ENCODE results near the gene IFFO2.

- no peak for TF ChIP-seq YY1 (IDR thresholded peaks at IDR 0.05)
- TF ChIP-seq JUND (IDR thresholded peaks at IDR 0.05), result no peak
- TF ChIP-seq, protein P1, sequence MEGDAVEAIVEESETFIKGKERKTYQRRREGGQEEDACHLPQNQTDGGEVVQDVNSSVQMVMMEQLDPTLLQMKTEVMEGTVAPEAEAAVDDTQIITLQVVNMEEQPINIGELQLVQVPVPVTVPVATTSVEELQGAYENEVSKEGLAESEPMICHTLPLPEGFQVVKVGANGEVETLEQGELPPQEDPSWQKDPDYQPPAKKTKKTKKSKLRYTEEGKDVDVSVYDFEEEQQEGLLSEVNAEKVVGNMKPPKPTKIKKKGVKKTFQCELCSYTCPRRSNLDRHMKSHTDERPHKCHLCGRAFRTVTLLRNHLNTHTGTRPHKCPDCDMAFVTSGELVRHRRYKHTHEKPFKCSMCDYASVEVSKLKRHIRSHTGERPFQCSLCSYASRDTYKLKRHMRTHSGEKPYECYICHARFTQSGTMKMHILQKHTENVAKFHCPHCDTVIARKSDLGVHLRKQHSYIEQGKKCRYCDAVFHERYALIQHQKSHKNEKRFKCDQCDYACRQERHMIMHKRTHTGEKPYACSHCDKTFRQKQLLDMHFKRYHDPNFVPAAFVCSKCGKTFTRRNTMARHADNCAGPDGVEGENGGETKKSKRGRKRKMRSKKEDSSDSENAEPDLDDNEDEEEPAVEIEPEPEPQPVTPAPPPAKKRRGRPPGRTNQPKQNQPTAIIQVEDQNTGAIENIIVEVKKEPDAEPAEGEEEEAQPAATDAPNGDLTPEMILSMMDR (IDR thresholded peaks at IDR 0.05; ENCODE audit: low read depth, low read length, missing input control), result no peak
- TF ChIP-seq RAD21 (IDR thresholded peaks at IDR 0.05), result no peak
- TF ChIP-seq, protein P2, sequence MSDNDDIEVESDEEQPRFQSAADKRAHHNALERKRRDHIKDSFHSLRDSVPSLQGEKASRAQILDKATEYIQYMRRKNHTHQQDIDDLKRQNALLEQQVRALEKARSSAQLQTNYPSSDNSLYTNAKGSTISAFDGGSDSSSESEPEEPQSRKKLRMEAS (IDR thresholded peaks at IDR 0.05), result no peak
- TF ChIP-seq EGR1 (IDR thresholded peaks at IDR 0.05; ENCODE audit: low read depth in 2 of 2), result no peak
- no peak for TF ChIP-seq RXRA (IDR thresholded peaks at IDR 0.05)
- no peak for TF ChIP-seq GABPA (IDR thresholded peaks at IDR 0.05 in 1 of 2, conservative IDR thresholded peaks at IDR 0.05 in 1 of 2)
- TF ChIP-seq SP1 (IDR thresholded peaks at IDR 0.05), result no peak
- TF ChIP-seq, protein P3, sequence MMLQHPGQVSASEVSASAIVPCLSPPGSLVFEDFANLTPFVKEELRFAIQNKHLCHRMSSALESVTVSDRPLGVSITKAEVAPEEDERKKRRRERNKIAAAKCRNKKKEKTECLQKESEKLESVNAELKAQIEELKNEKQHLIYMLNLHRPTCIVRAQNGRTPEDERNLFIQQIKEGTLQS (IDR thresholded peaks at IDR 0.05), result no peak
- no peak for TF ChIP-seq ZBTB33 (IDR thresholded peaks at IDR 0.05)
- TF ChIP-seq FOXA1 (IDR thresholded peaks at IDR 0.05), result no peak
Measured at GRCh38 chr1:18951416-18951815, 5.1 kb downstream of the IFFO2 start.

Measured in liver (tissue), 3 donors.